NCI-H2081 (cell line): ENCODE measurements around the gene SLIT3.
"Not testable (repeated sequence)": the region's sequence is repeated elsewhere in the genome, so short reads cannot be mapped to it uniquely, and the experiment has no call there.

Source experiments
- DNase-seq, 2 experiments: peaks; one replicate each; lab custom pipeline; 2025; lab: John Stamatoyannopoulos, UW

SLIT3 gene

DNA sequence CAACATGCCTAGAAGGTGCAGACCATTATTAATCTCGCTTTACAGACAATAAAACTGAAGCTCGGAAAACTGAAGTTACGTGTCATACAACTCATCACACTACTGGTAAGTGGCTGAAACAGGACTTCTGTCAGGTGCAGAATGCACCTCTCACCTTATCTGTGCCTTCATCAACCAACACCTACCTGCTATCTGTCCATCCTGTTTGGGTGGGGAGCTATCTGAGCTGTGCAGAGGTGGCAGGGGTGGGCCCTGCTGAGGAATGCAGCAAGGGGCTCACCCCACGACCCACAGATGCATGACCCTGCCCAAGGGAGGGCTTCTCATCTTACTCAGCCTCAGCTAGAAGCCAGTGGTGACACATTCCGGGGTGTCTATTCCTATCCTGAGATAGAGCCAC is 81.6 kb downstream of the SLIT3 start:
- no peak for DNase-seq

DNA sequence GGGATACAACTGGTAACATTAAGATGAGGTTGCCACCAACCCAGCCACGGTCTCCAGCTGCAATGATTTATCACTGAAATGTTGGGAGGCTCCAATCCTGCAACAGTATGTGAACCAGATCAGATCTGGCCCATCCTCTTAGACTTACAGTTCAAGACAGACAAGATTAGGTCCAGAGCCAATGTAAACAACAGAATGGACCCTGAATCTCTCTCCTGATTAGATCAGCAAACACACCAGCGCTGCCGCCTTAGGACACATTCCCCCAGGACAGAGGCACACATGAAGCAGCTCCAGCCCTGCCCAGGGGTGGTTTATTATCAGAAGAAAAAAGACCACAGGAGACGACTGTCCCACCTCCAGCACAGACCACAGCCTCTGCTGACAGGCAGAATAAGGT is 82.1 kb downstream of the SLIT3 start:
- DNase-seq = no peak

DNA sequence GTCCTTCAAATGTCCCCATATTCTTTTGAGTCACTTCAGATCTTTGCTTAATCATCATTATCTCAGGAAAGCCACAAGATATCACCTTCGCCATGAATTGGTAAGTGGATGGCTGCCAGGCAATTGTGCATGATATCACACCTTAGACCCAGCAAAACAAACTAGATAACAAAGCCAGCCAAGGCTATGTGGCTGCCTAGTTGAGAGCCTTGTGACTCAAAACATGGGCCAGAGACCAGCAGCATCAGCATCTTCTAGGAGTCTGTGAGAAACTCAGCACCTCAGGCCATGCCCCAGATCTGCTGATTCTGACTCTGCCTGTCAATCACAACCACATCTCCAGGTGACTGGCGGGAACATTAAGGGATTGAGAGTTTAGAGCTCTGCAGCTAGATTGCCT is 82.8 kb downstream of the SLIT3 start:
- DNase-seq = no peak

DNA sequence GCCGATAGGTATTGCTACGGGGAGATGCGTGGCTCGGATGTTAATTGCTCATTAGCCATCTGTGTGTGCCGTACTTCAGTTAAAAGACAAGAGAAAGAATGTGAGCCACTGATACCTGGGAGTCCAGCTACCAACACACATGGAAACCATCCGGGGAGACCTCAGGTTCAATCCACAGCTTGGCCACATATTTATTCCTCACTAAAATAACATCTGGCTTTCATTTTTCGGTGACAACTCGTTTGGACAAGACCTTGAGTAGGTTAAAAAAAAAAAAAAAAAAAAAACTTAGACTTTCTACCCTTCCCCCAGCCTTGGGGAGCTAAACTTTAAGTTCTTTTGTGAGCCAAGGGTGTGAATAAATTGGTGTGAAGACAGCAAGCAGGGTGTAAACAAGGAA is 84.1 kb downstream of the SLIT3 start:
- no peak for DNase-seq

DNA sequence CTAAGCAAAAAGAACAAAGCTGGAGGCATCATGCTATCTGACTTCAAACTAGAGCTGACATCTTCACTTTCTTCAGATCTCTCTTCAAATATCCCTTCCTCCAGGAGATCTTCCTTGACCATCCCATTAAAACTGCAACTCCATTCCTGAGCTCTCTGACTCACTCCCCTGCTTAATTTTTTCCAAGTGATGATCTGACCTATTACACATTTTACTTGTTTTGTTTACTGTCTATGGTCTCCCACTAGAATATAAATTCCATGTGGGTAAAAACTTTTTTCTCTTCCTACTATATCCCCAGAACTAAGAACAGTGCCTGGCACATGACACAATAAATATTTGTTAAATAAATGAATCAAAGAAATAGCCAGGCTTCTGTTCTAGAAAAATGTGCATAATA is 87.5 kb downstream of the SLIT3 start:
- no peak for DNase-seq

DNA sequence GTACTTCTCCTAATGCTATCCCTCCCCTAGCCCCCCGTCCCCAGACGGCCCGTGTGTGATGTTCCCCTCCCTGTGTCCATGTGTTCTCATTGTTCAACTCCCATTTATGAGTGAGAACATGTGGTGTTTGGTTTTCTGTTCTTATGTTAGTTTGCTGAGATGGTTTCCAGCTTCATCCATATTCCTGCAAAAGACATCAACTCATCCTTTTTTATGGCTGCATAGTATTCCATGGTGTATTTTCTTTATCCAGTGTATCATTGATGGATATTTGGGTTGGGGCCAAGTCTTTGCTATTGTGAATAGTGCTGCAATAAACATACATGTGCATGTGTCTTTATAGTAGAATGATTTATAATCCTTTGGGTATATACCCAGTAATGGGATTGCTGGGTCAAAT is 89.2 kb downstream of the SLIT3 start:
- DNase-seq = not testable (repeated sequence)

DNA sequence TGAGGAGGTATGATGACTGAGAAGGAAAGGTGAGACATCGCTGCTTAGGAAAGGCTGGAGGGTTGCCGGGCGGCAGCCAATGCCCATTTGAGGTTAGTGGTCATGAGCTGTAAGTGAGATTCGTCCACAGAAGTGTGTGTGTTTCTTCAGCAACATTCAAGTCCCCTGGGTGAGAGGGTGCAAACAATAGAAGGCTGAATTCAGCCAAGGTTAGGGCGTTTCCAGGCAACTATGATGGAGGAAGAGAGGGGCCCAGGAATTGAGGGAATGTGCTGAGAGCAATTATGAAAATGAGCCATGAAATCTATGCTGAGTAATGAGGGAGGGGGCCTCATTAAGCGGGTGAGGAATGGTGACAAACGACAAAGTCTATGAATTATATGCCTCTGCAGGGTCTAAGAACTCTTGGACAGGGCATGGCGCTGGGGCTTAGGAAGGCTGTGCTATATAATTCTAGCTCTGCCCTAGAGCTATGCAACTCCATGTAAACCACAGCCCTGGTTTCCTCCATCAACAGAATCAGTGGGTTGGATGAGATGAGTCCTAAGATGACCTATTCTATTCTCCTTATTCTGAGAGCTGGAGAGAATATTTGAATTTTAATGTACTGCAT is 96.0 kb downstream of the SLIT3 start:
- DNase-seq = no peak

DNA sequence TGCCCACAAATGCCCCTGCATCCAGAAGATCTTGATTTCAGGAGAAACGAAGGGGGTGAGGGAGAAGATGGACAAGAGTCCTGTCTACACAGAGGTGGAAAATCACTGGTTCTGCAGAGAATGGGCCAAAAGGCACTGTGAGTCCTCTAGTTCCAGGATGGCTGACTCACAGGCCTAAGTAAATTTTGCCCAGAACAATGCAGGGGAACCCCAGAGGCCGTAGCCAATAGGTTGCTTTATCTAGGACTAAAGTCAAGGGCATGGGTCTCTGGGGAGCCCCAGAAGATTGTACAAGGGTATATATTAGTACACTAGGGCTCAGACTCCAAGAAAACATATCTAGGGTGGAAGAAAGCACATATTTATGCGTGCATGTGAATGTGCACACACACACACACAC is 98.0 kb downstream of the SLIT3 start:
- no peak for DNase-seq

DNA sequence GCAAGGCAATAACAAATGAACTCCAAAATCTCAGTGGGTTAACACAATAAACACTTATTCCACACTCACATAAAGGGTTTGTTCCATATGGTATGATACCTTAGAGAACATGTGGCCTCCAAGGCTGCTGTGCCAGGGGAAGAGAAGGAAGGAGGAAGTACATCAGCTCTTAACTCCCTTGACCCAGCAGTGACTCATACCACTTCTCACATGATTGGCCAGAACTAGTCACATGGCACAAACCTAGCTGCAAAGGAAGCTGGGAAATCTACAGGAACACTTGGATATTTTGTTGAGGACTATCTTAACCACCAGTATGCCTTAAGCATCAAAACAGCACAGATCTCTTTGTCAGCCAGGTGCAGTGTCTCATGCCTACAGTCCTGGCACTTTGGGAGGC is 99.3 kb downstream of the SLIT3 start:
- DNase-seq = no peak

DNA sequence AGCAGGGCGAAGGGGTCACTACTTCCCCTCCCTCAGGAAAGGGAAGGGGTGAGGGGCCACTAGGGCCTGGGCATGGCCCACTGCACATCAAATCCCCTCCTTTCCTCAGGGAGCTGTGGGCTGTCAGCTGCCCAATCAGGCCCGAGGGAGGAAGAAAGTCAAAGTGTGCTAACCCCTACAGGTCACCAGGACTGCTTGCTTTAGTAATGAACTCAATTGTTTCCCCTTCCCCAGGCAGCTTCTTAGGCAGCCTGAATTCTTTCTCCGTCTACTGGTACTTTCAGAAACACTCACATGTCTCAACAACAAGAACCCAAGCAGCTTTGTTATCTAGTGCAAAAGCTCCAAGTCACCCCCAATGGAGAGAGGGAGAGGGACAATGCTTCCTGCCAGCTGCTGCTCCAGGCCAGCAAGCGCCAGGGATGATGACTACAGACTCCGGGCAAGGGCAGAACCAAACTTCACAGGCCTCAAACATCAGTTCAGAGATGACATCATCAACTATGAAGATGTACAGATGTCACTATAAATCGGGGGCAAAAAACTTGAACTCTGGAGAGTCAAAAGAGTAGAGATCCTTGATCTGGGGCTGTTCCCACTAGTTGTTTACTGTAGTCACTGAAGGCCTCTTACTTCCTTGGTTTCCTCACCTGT is 100.7 kb downstream of the SLIT3 start:
- DNase-seq = no peak

DNA sequence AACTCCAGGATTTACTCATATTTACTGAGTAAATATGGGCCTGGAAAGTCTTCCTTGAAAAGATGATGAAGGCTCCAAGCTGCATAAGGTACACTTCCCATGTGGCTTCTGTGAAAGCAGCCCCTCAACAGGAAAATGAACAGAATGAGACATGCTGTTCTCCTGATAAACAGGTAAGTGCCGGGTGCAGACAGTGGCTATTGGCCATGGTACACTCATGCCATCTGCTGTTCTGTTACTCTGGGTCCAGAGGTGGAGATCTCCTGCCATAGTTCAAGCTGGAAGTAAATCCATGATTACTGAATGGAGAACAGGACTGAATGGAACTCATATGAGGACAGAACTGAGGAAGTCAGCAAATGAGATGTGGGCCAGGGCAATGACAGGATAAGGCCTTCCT is 103.6 kb downstream of the SLIT3 start:
- no peak for DNase-seq

DNA sequence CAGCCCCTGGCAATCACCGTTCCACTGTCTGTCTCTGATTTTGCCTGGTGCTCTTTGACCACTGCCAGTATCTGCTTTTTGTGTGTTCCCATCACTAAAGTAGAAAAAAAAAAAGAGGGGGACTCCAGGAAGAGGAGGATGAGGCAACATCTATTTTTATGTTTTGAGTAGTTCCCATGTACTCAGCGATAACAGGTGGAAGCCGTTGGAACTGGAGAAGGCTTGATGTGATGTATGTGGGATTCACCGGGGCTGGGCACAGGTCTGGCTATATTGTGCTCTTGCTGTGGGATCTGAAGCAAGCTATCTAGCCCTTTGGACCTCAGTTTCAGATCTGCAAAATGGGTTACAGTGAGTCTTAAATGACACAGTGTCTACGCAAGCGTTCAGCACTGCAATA is 104.9 kb downstream of the SLIT3 start:
- DNase-seq = no peak

DNA sequence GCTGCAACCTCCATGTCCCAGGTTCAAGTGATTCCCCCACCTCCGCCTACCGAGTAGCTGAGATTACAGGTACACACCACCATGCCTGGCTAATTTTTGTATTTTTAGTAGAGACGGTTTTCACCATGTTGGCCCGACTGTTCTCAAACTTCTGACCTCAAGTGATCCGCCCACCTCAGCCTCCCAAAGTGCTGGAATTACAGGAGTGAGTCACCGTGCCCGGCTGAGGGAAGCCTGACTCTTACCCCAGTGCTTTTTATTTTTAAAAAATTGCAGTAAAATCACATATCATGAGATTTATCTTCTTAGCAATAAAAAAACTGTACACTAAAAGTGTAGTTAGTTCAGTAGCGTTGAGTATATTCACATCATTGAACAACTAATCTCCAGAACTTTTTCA is 105.3 kb downstream of the SLIT3 start:
- DNase-seq = no peak

DNA sequence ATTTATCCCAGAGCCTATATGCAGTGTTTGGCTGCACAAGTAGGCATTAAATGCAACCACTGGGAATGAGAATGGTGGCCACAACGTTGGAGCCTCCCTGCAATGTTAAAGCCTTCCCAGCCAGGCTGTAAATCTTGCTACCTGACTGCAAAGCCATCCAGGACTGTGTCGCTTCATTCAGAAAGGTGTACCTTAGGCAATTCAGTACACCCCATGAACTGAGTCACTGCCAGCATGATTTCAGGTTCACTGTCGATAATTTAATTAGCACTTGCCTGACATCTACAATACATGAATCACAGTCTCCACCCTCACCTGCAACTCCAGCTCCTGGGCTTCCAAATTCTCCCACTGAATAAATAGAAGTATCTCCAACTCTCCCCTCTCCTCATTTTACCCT is 108.4 kb downstream of the SLIT3 start:
- no peak for DNase-seq

DNA sequence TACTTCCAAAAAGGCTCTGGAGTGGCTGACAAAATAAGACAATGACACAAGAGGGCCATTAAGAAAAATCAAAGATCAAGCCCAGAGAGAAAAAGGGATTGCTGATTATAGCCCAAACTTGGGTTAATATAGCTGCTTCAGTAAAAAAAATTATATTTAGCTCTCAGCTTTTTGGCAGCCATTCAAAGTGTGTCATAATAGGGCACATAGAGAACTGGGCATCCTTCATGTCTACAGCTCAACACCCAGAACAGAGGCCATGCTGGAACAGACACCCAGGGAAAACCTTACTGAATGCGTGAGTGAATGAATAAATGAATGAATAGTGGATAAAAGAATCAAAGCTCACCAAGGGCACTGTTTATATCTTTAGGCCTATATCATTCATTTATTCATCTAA is 110.1 kb downstream of the SLIT3 start:
- DNase-seq = no peak

DNA sequence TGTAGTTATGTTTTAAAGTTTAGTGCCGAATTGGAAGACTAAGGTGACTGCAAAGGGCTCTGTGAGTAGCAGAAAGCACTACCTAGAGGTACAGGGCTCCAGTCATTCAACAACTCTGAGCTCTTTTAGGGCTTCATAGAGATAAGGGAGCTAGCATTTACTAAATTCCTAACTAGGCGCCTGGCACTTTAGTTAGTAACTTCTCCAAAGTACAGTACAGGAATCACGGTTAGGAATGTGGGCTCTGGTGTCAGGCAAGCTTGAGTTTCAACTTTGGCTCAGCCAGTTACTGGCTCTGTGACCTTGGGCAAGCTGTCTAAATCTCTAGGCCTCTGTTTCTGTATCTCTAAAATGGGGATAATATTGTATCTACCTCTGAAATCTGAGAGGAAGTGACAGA is 115.3 kb downstream of the SLIT3 start:
- DNase-seq = no peak

DNA sequence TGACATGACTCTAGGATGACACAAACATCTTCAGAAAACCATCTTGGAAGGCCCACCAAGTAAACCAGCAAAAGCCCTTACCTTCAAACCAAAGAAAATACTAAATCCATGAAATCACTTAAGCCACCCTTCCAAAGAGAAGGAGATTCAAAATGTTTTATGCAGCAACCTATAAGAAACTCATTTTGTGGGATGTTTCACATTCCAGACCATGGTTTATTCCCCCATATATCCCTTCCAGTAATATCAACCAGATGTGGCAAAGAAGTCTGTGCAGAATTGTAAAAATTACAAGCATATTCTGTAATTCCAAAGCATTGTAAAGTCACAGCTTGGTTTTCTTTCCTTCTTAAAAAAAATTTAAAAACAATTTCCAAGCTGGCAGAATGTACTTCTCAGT is 117.4 kb downstream of the SLIT3 start:
- DNase-seq = no peak

DNA sequence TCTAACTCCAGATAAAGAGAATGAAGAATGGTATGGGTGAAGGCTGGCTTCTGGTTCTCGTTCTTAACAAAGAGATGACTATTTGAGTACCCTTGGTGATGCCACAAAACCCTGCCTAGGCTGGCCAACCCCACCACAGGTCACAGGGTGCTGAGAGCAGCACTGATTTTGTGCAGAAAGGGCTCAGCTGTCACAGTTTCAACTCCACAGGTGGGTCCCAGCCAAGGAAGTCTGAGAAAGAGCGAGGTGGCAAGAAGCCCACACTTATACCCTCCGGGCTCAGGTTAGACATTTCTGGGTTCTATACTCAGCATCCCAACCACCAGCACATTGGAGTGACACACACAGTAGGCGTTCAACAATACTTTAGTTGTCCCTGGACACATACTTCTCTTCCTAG is 118.1 kb downstream of the SLIT3 start:
- DNase-seq = no peak

DNA sequence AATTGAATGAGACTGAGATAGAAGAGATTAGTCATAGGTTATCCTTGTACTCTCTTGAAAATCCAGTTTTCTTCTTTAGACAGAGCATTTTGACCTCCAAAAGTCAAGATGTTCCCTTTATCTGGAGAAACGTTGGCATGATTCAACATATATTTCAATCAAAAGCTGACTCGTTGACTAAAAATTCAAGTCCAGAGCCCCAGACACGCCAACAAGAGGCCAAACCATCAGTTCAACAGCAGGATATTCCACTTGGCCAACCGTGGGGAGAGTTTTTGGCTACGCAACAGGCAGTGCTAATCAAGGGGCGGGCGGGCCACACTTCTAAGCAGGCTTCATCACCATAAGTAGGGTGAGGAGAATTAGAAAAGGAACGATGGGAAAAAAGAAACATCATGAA is 119.1 kb downstream of the SLIT3 start:
- no peak for DNase-seq

DNA sequence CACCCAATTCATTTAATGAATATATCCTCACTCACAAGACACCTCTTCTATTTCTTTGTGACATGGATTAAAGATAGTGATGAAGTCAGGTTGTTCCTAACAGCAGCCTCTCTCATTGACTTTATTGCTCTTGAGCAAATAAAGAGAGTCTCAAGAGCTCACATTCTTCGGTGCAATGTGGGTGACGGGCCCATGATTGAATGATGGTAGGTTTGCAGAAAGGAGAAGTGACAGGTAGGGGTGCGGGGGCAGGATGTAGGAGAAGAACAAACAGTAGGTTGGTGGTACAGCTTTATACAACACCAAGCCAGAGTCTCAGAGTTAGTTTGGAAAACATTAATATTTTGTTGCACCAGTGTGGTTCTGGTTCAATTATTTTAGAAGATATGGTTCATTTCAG is 122.2 kb downstream of the SLIT3 start:
- DNase-seq = no peak

DNA sequence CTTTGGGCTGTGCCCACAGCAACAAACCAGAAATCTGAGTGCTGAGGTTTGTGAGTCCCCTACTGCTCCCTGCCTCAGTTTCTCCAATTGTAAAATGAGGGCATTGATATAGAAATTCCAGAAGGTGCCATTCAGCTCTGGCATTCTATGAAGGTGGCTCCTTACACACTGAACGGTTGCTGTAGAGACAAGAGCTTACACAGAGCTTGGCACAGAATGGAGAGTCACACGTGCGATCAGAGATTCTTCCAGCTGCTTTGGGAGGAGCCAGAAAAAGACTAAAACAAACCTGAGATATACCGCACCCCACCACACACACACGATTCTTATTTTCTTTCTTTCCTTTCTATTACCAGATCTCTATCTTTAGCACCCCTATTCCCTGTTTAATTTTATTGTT is 122.7 kb downstream of the SLIT3 start:
- no peak for DNase-seq

DNA sequence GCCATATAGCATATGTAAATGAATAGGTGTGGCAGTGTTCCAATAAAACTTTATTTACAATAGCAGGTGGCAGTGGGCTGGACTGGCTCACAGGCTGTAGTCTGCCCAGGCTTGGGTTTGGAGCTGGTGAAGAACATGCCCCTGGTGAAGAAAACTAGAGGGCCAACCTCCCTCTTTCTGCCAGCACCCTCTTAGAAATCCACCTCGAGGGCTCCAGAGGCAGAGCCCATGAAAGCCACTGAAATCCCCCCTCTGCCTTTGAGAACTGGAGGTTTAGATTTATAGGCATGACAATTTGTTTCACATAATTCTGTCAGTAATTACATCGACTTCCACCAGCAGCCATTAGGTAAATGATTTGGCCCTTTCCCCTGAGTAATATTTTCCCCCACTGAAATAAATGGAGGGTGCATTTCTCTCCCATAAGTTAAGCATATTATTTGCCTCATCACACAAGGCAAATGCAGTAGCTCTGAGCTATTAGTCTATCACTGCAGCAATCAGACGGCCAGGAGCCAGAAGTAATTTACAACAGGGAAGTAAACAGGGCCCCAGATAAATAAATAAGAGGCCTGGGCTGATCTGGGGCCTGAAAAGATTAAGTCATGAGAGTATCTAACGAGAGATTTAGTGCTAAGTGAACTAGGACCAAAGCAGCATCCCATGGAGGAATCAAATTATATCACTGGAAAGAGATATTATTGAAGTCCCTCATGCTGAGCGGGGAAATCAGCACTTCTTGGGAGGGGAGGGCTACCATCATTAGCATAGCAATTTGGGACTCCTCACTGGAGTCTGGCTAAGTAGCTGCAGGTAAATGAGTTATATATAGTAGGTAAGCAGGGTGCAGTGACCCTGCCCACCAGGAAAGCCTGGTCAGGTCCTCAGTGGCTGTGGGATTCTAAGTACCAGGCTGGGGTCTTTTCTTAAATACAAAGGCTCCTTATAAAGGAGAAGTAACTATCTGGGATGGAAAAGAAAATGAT is 123.9 kb downstream of the SLIT3 start:
- DNase-seq = no peak

DNA sequence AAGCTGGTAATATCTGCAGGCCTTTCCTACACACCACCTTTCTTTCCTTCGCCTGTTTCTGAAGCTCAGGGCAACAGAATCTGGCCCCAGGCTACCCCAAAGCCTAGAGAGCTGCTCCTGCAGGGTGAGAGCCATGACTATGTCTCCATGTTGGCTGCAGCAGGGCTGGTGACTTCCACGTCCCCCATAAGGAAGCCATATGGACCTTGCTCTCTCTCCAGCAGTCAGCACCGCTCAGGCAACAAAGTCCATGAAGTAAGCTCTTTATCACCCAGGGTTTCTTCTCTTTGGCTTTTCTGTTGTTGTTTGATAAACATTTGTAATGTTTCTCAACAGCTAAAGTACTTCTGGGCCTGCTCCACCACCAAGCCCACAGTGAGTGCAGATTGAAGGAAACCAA is 125.2 kb downstream of the SLIT3 start:
- no peak for DNase-seq
